ENCODE results near the gene PAGR1. TPM values are rescaled to one million over a fixed set of nuclear protein-coding genes. Genes with fewer than 3 reads are reported as not detected.

Gene PAGR1
- total and polyA plus RNA-seq, 2 of the 13 experiments (the other 11 are each of a cell fraction or from before 2014, with no cell fraction given), result 9.8 to 66.4 TPM

GRCh38 chr16:29790183-29790948 is 25.6 kb upstream of the PAGR1 start, which contains the start of gene KIF22 (continued):
- TF ChIP-seq PHF20 (CRISPR knock-in tag; IDR thresholded peaks at IDR 0.05), result peak; percentile 84
- TF ChIP-seq E2F1 (CRISPR knock-in tag; IDR thresholded peaks at IDR 0.05), result peak; percentile 98
- TF ChIP-seq ZNF282 (IDR thresholded peaks at IDR 0.05; ENCODE audit: partially characterized antibody), result no peak
- no peak; the same call in 1 of the 2 replicates for TF ChIP-seq TMF1 (CRISPR knock-in tag; IDR thresholded peaks at IDR 0.05; ENCODE audit: low read depth)
- peak; percentile 56; the same call in 1 of the 2 replicates for TF ChIP-seq SKIL (CRISPR knock-in tag; IDR thresholded peaks at IDR 0.05; ENCODE audit: borderline replicate concordance)
- TF ChIP-seq ZNF337 (CRISPR knock-in tag; IDR thresholded peaks at IDR 0.05; ENCODE audit: borderline replicate concordance, low read depth), result peak; percentile 97
- peak; percentile 95; the same call in 1 of the 2 replicates for TF ChIP-seq ZNF512B (CRISPR knock-in tag; IDR thresholded peaks at IDR 0.05; ENCODE audit: borderline replicate concordance)
- peak; percentile 96 for TF ChIP-seq ZFX (CRISPR knock-in tag; IDR thresholded peaks at IDR 0.05; ENCODE audit: low read depth)
- peak; percentile 30; the same call in 1 of the 2 replicates for TF ChIP-seq ZKSCAN5 (CRISPR knock-in tag; IDR thresholded peaks at IDR 0.05)
- TF ChIP-seq GATAD1 (CRISPR knock-in tag; IDR thresholded peaks at IDR 0.05), result peak; percentile 95
- 0 out of 2 replicates have a peak, but pooled peaks have one; percentile 77 for TF ChIP-seq ZBTB3 (CRISPR knock-in tag; IDR thresholded peaks at IDR 0.05; ENCODE audit: borderline replicate concordance, low read depth)
- TF ChIP-seq TIGD3 (CRISPR knock-in tag; IDR thresholded peaks at IDR 0.05; ENCODE audit: borderline replicate concordance), result peak; percentile 93; the same call in 1 of the 2 replicates
- 0 out of 2 replicates have a peak, but pooled peaks have one; percentile 12 for TF ChIP-seq HNF4A (CRISPR knock-in tag; IDR thresholded peaks at IDR 0.05)
- no peak; the same call in 1 of the 2 replicates for TF ChIP-seq ZNF296 (CRISPR knock-in tag; conservative IDR thresholded peaks at IDR 0.05)
- peak; percentile 88 for TF ChIP-seq DR1 (CRISPR knock-in tag; IDR thresholded peaks at IDR 0.05)
- TF ChIP-seq ZNF430 (CRISPR knock-in tag; IDR thresholded peaks at IDR 0.05), result no peak
- TF ChIP-seq ZBTB21 (CRISPR knock-in tag; IDR thresholded peaks at IDR 0.05), result peak; percentile 4; the same call in 1 of the 2 replicates
- TF ChIP-seq ZNF713 (CRISPR knock-in tag; IDR thresholded peaks at IDR 0.05), result no peak
- peak; percentile 82; the same call in 1 of the 2 replicates for TF ChIP-seq ARID2 (CRISPR knock-in tag; IDR thresholded peaks at IDR 0.05; ENCODE audit: borderline replicate concordance)
- peak; percentile 94 for TF ChIP-seq ZNF350 (CRISPR knock-in tag; IDR thresholded peaks at IDR 0.05; ENCODE audit: borderline replicate concordance, low read depth)
- peak; percentile 31 for TF ChIP-seq ATF3 (CRISPR knock-in tag; IDR thresholded peaks at IDR 0.05)

All from HepG2 (cell line).